Liver (tissue), 9 donors: ENCODE measurements around the gene CLCNKB. TPM values are rescaled to one million over a fixed set of nuclear protein-coding genes. Genes with fewer than 3 reads are reported as not detected.

ENCODE experiments used
- DNase-seq: peaks from one replicate; pipeline ENCODE4 v3.0.0-alpha.2; 2017; ENCODE audit warnings: low spot score
- H3K27ac ChIP-seq, 2 donors: one replicate each; pipeline ENCODE4 v1.7.0; 2013; ENCODE audit warnings: inconsistent platforms in 2 of 2, low read length in 2 of 2, control low read depth in 1 of 2, low read depth in 1 of 2, mild to moderate bottlenecking in 1 of 2
- H3K27me3 ChIP-seq, 4 donors: one replicate each; pipeline versions ENCODE4 v1.6.1 to v1.7.0; 2013; ENCODE audit warnings: low read length in 3 of 4, inconsistent platforms in 1 of 4, mild to moderate bottlenecking in 1 of 4, moderate library complexity in 1 of 4; ENCODE audit not compliant: control insufficient read depth in 4 of 4, insufficient read depth in 4 of 4
- H3K36me3 ChIP-seq, 4 donors: one replicate each; pipeline versions ENCODE4 v1.6.1 to v1.7.0; 2013; ENCODE audit warnings: low read length in 3 of 4, mild to moderate bottlenecking in 3 of 4, low read depth in 1 of 4, moderate library complexity in 1 of 4; ENCODE audit not compliant: control insufficient read depth in 4 of 4, insufficient read depth in 3 of 4
- H3K4me1 ChIP-seq, 4 donors: one replicate each; pipeline versions ENCODE4 v1.6.1 to v1.7.0; 2013; ENCODE audit warnings: low read length in 3 of 4, mild to moderate bottlenecking in 3 of 4, moderate library complexity in 1 of 4; ENCODE audit not compliant: control insufficient read depth in 4 of 4, insufficient read depth in 4 of 4
- H3K4me3 ChIP-seq, 3 donors: one replicate each; pipeline versions ENCODE4 v1.6.1 to v1.7.0; 2013; ENCODE audit warnings: low read length in 3 of 3, control low read depth in 1 of 3, low read depth in 1 of 3, mild to moderate bottlenecking in 1 of 3
- H3K9ac ChIP-seq, 2 donors: one replicate each; pipeline ENCODE4 v1.7.0; 2013; ENCODE audit warnings: low read length in 2 of 2, mild to moderate bottlenecking in 2 of 2, moderate library complexity in 2 of 2, control low read depth in 1 of 2, low read depth in 1 of 2
- H3K9me3 ChIP-seq, 4 donors: one replicate each; pipeline versions ENCODE4 v1.6.1 to v1.7.0; 2013; ENCODE audit warnings: low read length in 3 of 4; ENCODE audit not compliant: control insufficient read depth in 4 of 4
- ATF3 ChIP-seq: IDR thresholded peaks from 2 replicates; pipeline ENCODE4 v1.6.1; 2016; ENCODE audit warnings: antibody characterized with exemption
- CTCF ChIP-seq: fragments of 150-350 bp; IDR thresholded peaks from 2 replicates; pipeline ENCODE4 v1.5.1; 2017; ENCODE audit warnings: improper control_type of control experiment, low read depth, low read length; ENCODE audit not compliant: missing input control
- EGR1 ChIP-seq, 2 donors: IDR thresholded peaks; 2 replicates each; pipeline ENCODE4 v1.6.1; 2016 to 2018; ENCODE audit warnings: antibody characterized with exemption in 2 of 2, low read depth in 2 of 2
- HNF4A ChIP-seq, 2 donors: conservative IDR thresholded peaks; 2 replicates each; pipeline ENCODE4 v1.6.1; 2016; ENCODE audit warnings: antibody characterized with exemption in 2 of 2, mild to moderate bottlenecking in 2 of 2
- HNF4G ChIP-seq: IDR thresholded peaks from 2 replicates; pipeline ENCODE4 v1.6.1; 2016; ENCODE audit warnings: antibody characterized with exemption
- JUND ChIP-seq, 2 donors: IDR thresholded peaks; 2 replicates each; pipeline ENCODE4 v1.6.1; 2016; ENCODE audit warnings: antibody characterized with exemption in 2 of 2
- NR2F2 ChIP-seq: IDR thresholded peaks from 2 replicates; pipeline ENCODE4 v1.6.1; 2016; ENCODE audit warnings: antibody characterized with exemption
- RAD21 ChIP-seq, 2 donors: IDR thresholded peaks; 2 replicates each; pipeline ENCODE4 v1.6.1; 2016; ENCODE audit warnings: antibody characterized with exemption in 2 of 2, mild to moderate bottlenecking in 2 of 2
- REST ChIP-seq: IDR thresholded peaks from 2 replicates; pipeline ENCODE4 v1.6.1; 2016; ENCODE audit warnings: antibody characterized with exemption, mild to moderate bottlenecking
- RXRA ChIP-seq, 2 donors: IDR thresholded peaks; 2 replicates each; pipeline ENCODE4 v1.6.1; 2017 to 2018; ENCODE audit warnings: antibody characterized with exemption in 2 of 2, mild to moderate bottlenecking in 1 of 2
- SP1 ChIP-seq: IDR thresholded peaks from 2 replicates; pipeline ENCODE4 v1.6.1; 2018; ENCODE audit warnings: antibody characterized with exemption, mild to moderate bottlenecking
- YY1 ChIP-seq: IDR thresholded peaks from 2 replicates; pipeline ENCODE4 v1.6.1; 2016; ENCODE audit warnings: antibody characterized with exemption, mild to moderate bottlenecking
- ZBTB33 ChIP-seq: IDR thresholded peaks from 2 replicates; pipeline ENCODE4 v1.6.1; 2016; ENCODE audit warnings: antibody characterized with exemption
- WGBS: extraction: QIAGEN DNeasy Blood & Tissue Kit; methylation state at CpG from one replicate; pipeline ENCODE4 v1.1.7; 2013; 5-methylcytosine and 5-hydroxymethylcytosine counted together
- polyA plus RNA-seq, 2 donors: library from polyadenylated mRNA; stranded (reverse) in 1 of 2; unstranded in 1 of 2; fragments of 200-250 nt in 1 of 2; fragments of >200 nt in 1 of 2; fragmentation: Nextera tagmentation in 1 of 2; extraction: Ambion mirVana in 1 of 2; gene quantifications; one replicate each; pipeline versions ENCODE4 v1.2.1 to v1.2.3, GENCODE V29; 2013 to 2015
- total RNA-seq, 2 donors: library from RNA; depleted of rRNA; stranded (reverse); fragments of >200 nt; gene quantifications; one replicate each; pipeline ENCODE4 v1.2.3, GENCODE V29; 2014
- donor health status: healthy.
- donor health status: healthy.
- donor health status: healthy.
- donor health status: healthy.
- donor health status: healthy.

CLCNKB gene
- total and polyA plus RNA-seq, 4 donors, result not detected

- Histone ChIP-seq H3K9me3 (no peaks in the 10 kb centered on the region), H3K9ac (no peak overlapping the region), H3K4me3 (peak overlapping the region in 1 of 3 donors; percentile 41), H3K4me1 (peaks cover 0 to 10% (median 6%) of the 10 kb centered on the region in 4 donors), H3K36me3 (no peaks in the 10 kb centered on the region), H3K27ac (peak overlapping the region in 1 of 2 donors; percentile 25), H3K27me3 (no peaks in the 10 kb centered on the region)
- 5% methylated on average over 36 of the region's 36 CpGs for WGBS
- no peak for TF ChIP-seq JUND (IDR thresholded peaks at IDR 0.05)
- TF ChIP-seq SP1, result peak; percentile 27
- TF ChIP-seq RXRA (IDR thresholded peaks at IDR 0.05), result peak in 1 of 2 donors; percentile 12
- no peak for TF ChIP-seq HNF4G
- TF ChIP-seq EGR1 (IDR thresholded peaks at IDR 0.05; ENCODE audit: low read depth in 2 of 2), result no peak
- peak in 1 of 2 donors; percentile 39 for TF ChIP-seq RAD21 (IDR thresholded peaks at IDR 0.05)
- DNase-seq, result peak; percentile 75
Measured at GRCh38 chr1:16012590-16013219, 30.9 kb upstream of the CLCNKB start.

GRCh38 chr1:16013220-16013907 is 30.2 kb upstream of the CLCNKB start:
- H3K4me3 ChIP-seq, result peak overlapping the region in 1 of 3 donors; percentile 41
- DNase-seq, result no peak
- peak overlapping the region; percentile 25 to 58 for H3K27ac ChIP-seq
- TF ChIP-seq HNF4A (conservative IDR thresholded peaks at IDR 0.05) (no peak), NR2F2 (no peak), ZBTB33 (no peak), ATF3 (peak; percentile 74), JUND (IDR thresholded peaks at IDR 0.05) (peak; percentile 79 to 81), YY1 (no peak), REST (no peak), CTCF (no peak), SP1 (no peak)
- H3K9ac ChIP-seq, result no peak overlapping the region
- peaks cover 0 to 10% (median 6%) of the 10 kb centered on the region in 4 donors for H3K4me1 ChIP-seq
- 32% methylated on average over 28 of the region's 28 CpGs for WGBS
- no peaks in the 10 kb centered on the region for H3K27me3 ChIP-seq
- no peaks in the 10 kb centered on the region for H3K36me3 ChIP-seq
- no peaks in the 10 kb centered on the region for H3K9me3 ChIP-seq
